HG02759 (cell line): ENCODE results near the gene CA12.

ENCODE experiments used
- ATAC-seq: cut with Tn5 transposase; IDR thresholded peaks from one replicate; pipeline ENCODE4 v1.9.1; 2021; ENCODE audit warnings: mild to moderate bottlenecking, moderate library complexity; ENCODE audit not compliant: unreplicated experiment

The CA12 gene

DNA sequence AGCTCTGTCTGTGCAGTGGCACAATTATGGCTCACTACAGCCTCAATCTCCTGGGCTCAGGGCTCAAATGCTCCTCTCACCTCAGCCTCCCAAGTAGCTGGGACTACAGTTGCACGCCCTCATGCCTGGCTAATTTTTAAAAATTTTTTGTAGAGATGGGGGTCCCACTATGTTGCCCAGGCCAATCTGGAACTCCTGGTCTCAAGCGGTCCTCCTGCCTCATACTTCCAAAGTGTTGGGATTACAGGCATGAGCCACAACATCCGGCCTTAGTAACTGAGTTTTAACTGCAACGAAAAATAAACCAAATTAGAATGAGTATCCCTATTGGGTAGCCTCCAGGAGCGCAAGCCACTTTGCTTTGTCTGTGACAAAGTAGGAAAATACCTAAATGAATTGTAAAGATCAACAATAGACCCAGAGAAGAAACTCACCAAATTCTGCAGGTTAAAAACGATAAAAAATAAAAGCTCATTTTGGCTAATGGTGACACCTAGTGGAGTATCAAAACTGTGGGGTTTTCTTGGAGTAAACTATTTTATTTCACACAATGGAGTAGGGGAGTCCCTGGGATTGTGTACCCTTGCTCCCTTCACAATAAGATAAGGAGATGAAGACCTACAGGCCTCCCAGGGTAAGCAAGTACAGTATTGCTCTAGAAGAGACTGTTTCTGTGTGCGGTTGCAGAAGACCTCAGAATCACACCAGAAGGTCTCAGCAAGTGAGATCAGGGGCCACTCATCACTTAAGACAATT, 21.0 kb upstream of the CA12 start:
- ATAC-seq: no peak

DNA sequence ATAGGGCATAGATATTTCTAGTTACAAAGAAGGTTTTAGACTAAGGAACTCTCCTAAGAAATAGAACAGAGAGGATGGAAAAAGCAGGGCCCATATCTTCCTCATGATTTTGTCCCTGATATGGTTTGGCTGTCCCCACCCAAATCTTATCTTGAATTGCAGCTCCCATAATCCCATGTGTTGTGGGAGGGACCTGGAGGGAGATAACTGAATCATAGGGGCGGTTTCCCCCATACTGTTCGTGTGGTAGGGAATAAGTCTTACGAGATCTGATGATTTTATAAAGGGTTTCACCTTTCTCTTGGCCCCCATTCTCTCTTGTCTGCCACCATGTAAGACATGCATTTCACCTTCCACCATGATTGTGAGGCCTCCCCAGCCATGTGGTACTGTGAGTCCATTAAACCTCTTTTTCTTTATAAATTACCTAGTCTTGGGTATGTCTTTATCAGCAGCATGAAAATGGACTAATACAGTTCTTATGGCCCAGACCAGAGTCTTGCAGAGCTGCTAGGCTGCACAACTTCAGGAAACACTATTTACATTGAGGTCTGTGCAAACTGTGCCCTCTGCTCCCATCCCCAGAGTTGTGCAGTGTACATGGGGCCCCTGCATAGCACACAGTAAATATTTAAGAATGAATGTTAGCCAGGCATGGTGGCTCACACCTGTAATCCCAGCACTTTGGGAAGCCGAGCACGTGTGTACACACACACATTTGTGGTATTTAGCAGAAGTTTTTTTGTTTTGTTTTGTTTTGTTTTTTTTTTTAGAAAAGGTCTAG, 20.3 kb upstream of the CA12 start:
- ATAC-seq: no peak

DNA sequence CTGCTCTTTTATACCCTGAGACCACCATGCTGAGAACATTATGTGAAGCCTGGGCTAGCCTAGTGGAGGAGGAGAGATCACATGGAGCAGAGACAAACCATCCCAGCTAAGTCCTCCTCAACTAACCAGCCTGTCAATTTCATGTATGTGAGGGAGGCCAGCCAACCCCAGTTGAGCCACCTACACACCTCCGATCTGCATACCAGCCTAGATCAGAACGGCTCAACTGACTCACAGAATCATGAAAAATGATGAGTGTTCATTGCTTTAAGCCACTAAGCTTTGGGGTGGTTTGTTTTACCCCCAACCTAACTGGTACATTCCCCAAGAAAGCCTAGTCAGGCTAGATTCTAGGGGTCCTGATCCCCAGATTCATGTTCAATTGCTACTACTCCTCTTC, 19.4 kb upstream of the CA12 start:
- ATAC-seq: no peak

DNA sequence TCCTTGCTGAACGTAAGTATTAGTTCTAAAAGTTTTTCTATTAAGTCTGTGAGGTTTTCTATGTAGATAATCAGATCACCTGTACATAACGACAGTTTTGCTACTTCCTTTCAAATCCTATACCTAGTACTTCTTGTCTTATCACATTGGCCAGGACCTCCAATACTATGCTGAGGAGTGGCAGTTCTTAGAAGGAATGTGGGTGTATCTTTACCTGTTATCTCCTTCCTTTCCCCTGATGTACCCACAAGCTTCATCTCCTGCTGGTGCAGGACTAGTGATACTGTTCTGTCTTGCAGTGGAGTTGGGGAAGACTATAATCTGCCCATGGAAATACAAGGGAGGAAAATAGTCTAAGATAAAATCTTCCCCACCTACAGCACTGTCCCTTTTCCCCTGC, 16.8 kb upstream of the CA12 start:
- no peak for ATAC-seq

DNA sequence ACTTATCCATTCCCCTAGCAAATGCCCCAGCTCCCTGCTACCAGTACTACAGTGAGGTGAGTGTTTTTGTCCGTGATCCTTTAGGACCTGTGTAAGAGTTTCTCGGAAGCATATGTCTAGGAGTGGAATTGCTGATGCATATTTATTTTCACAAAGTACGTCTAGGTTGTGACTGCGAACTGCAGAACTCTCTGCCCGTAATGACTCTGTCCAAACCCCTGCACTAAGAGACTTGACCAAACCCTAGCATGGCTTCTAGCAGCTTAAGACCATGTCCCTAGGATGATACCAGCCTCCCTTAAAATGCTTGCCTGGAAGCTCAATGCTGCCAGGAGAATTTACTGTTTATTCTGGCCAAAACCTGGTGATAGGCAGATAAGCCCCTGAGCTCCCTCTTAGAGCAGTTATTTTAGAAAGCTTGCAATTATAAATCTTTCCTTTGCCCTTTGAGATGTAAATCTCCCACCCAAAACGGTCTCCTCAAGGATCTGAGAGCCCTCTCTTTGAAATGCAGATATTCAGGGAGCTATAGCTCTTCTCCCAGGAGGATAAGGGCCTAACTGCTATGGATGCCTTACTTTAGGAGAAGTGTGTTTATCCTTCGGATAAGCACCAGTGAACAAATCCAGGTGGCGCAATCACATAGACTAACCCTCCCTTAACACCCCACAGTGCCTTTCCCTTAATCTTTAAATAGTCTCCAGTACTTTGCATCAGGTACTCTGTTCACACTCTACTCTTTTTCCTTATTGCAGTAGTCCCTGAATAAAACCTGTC, 14.7 kb upstream of the CA12 start:
- no peak for ATAC-seq

DNA sequence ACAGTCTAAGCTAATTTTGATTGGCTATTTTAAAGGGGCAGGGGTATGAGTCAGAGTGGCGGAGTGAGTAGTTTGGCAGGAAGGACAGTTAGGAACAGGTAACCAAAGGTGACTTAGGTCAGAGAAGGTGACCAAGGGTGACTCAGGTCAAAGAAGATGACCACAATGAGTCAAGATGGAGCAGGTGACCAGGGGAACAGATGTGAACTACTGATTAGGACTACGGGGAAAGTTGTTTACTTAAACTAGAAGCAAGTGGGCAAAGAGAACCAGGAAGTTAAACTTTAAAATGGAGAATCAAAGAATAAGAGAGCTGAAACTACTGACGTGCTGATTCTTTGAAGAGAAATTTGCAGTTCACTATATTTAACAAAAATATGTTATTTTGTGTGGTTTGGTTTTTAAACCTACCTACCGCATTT, 14.1 kb upstream of the CA12 start:
- ATAC-seq: no peak

DNA sequence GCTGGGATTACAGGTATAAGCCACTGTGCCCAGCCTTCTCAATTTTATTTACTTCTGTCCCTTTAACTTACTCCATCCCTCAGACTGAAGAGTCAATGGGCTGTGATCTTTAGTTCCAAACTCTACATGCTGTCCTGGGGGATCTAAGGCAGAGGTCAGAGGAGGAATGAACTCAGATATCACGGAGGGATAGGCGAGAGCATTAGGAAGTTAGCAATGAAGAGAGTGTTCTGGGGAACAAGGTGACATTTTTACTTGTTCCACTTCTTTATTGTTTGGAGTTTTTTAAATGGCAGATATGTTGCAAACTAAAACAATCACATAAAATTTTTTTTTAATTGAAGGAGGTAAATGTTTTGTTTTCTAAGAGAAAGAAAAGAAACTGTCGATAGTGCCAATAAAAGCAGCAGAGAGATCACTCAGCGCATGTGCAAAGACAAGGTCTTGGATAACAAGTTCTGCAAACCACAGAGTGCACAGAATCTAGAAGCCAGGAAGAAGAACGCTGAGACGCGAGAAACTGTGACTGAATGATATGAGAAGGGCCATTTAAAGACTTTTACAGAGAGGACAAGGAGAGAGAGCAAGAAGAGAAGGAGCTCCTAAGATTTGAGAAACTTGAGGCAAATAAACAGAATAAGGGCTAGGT, 10.8 kb upstream of the CA12 start:
- ATAC-seq: no peak

DNA sequence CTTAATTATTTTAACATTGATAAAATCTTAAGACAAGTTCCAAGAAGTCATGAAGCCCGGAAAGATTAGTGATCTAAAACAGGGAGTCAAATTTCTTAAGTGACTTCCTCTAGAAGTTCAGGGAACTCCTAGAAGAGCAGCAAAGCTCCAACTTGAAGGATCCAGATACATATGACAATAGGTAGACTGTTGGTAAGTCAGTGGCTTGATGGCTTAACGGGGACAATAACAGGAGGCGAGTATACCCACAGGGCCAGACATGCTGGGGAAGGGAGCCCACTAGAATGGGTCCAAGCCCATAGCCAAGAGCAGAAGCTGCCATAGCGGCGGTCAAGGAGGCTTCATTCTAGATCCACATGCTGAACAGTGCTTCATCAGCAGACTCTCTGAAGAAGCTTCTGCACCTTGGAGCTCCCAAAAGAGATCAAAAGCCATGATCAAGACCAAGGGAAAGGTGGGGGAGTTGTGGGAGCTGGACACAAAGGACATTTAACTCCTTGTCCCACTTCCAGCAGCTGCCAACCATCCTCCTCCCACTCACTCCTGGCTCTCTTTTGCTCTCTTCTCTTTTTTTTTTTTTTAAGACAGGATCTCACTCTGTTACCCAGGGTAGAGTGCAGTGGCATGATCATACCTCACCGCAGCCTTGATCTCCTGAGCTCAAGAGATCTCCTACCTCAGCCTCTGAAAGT, 10.2 kb upstream of the CA12 start:
- no peak for ATAC-seq

DNA sequence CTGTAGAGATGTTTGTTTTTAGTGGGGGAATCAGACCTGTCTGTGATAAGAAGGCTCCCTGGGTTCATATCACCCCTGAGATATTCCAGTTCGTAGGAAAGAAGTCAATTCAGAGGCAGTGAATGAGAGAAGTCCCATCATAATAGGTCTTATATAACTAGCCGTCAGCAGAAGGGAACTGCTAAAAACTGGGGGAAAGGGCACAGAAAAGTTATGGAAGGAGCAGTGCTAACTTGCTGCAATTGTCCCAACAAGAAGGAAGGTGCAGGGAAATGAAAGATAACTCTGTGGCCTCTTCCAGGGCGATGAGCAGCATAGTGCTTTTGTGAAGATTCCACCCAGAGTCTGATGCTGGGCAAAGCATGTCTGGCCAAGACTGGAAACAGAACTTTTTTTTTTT, 9.0 kb upstream of the CA12 start:
- ATAC-seq: no peak

DNA sequence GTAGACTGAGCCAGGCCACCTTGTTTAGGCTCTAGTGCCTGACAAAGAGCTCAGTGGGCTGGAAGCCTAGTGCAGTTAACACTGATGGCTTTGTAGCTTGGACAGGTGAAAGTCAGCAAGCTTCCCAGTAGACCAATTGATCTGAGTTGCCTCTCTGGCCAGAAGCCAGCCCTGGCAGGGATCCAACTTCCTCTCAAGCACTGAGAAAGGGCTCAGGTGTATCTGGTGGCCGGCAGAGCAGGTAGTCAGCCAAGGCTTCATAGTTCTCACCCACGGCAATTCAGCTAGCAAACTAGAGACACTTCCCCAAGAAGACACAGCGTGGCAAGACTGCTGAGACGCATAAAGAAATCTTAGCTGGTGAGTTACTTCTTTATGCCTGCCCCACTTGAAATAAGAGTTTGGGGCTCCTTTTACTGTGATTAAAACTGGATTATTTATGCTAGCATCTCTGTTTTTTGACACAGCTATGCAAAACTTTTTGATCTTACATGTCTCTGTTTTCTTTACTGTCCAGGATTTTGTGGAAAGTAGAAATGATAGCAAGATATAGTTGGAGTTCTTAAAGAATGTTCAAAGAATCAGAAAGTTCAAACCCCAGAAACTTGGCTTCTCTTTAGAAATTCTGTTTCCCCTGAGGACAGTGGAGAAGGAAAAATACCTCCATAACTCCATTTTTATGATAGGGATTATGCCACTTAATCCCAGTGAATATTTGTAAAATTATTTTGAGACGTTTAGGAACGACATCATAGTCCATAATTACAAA, 8.4 kb upstream of the CA12 start:
- no peak for ATAC-seq

DNA sequence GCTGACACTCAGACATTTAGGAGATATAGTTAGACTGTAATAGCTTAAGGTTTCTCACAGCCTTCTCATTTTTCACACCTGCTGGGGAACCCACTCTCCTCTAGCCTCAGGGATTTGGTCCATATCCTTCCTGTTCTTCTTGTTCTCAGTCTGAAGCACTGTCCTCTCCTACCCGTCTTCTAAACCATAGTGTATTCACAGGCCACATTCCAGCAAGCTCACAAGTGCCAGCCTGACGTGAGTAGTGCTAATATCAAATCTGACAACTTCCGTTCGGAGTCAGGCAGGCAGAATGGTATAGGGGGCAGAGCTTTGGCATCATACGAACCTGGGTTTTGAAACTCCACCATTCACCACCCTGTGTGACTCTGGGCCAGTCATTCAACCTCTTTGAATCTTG, 6.9 kb upstream of the CA12 start:
- ATAC-seq: no peak

DNA sequence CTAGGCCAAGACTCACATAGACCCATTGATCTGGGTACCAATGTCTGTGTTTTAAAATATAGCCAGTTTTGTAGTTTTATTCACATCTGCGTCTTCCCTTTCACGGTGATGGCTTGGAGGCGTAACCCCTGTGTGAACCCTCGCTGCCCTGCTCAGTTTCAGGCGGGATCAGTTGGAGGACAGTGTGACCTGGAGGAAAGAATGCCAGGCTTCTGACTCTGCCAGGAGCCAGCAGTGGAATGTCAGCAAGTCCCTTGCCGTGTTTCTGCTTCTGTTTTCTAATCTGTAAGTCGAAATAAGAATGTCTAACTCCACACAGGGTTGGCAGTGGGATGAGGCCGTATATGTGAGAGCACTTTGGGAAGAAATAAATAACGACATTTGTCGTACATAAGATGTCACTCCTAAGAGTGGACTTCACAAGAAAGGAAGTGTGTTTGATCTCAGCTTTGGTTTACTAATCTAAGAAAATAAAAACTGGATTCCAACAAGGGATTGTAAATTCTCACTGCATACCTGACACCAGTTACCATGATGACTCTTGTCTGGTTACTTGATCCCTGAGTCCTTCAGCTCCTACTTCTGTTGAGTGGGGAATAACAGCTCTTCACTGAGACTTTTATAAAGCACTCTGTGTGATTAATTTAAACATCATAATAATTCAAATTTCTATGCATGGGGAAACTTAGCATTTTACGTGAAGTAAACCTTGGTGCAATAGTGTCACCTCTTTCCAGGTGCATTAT, 6.3 kb upstream of the CA12 start:
- ATAC-seq: no peak

DNA sequence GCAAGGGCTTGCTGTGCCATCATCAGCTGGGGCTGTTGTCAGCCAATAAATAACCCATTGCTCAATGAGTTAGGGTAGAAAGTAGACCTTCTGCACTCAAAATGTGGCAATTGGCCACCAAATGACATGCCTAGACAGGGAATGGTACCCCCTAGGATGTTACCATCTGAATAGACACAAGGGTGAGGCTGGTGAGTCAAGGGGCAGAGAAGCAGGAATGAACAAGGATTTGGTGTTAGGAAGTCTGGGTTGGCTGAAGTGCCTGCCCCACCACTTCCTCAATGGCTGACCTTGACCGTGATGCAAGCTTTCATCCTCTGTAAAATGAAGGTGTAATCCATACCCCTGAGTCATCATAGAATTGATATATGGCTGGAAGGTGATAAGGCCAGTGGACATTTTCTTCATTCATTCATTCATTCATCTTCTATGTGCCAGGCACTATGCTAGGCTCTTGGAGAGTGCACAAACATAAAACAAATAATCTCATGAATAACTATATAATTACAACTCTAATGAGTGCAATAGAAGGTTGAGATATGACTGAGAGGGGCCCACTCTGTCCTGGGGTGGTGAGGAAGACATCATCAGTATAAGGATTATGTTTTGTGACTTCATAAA, 4.4 kb upstream of the CA12 start:
- ATAC-seq: no peak

DNA sequence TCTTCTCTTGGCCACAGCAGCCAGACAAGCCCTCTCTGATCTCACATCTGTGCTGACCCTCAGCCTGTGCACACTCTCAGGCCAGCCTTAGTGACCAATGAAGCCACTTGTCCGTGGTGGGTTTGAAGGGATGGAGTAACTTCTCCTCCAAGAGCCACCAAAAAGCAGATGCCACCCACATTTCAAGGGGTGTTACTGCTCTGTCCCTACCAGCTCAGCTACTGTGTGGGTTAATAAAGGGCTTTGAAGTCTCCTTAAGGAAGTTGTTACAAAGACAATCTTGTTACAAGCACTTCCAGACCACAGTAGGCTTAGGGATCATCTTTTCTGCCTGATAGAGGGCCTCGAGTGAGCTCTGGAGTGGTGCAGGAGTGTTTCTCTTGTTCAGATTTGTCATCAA, 3.3 kb upstream of the CA12 start:
- no peak for ATAC-seq

DNA sequence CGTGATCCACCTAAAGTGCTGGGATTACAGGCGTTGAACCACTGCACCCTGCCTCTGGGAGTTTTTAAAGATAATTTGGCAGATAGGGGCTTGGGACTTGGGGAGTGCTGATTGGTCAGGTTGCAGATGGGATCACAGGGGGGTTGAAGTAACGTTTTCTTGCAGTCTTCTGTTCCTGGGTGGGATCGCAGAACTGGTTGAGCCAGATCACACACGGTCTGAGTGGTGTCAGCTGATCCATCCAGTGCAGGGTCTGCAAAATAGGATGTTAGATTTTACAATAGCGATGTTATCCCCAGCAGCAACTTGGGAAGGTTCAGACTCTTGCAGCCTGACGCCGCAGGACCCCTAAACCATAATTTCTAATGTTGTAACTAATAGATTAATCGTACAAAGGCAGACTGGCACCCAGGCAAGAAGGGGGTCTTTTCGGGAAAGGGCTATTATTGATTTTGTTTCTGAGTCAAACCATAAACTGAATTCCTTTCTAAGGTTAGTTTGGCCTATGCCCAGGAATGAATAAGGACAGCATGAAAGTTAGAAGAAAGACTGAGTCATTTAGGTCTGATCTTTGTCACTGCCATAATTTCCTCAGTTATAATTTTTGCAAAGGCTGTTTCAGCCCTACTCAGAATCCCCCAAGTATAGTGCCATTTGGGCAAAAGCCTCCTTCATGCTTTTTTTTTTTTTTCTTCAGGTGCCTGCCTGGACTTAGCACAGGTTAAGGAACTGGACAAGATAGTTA, 1.5 kb upstream of the CA12 start:
- no peak for ATAC-seq

DNA sequence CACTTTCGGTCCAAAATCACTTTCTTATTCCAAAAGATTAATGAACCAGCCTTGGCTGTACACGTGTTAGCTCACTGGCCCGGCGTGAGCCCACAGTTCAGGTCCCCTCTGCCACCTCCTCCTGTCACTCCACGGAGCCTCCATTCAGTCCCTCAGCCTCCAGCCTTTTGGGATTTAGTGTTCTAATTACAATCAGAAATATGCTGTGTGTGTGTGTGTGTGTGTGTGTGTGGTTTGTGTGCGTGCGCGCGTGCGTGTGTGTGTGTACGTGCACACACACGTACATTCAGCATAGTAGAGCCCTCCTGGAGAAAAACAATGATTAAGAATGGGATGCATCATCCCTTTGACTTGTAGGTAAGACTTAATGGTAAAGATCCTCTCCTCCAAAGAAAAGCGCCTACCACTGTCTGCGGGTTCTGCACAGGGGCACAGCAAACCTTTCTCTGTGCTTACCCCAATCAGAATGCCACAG, 801 bp downstream of the CA12 start:
- ATAC-seq: no peak

DNA sequence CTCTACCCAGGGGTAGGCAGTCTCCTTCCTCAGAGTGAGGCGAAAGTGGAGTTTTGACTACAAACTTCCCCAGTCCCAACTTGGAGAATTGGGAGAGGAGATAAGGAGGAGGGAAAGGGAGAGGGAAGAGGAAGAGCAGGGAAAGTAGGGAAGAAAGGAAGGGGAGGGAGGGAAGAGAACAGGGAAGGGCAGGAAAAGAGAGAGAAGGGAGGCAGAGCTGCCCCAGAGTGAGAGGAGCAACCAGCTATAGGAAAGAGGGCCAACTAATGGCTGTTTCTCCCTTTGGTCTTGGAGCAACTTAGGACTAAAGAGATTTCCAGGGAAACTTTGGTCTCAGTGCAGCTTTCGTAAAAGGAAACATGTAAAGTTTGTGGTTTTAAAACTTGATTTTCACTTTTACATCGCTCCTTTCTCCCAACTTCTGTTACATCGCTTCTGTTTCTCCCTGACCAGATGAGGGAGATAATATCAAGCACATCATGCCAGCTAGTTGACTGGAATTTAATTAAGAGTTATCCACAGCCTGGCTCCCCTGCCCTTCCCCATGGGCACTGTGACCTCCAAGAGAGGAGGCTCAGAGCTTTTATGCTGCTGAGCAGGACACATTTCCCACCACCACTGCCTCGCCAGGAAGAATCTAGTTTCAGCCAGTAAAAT, 1.4 kb downstream of the CA12 start:
- ATAC-seq: no peak
